Rectal smooth muscle tissue (tissue), 1 donor: ENCODE data around the gene CNFN.

Source experiments
- H3K27ac ChIP-seq: one replicate; pipeline ENCODE4 v1.7.0; 2013; ENCODE audit warnings: low read depth, low read length, inconsistent platforms
- H3K27me3 ChIP-seq: one replicate; pipeline ENCODE4 v1.7.0; 2013; ENCODE audit warnings: low read length; ENCODE audit not compliant: control insufficient read depth, insufficient read depth
- H3K36me3 ChIP-seq: one replicate; pipeline ENCODE4 v1.7.0; 2013; ENCODE audit warnings: low read length; ENCODE audit not compliant: control insufficient read depth, insufficient read depth
- H3K4me1 ChIP-seq: one replicate; pipeline ENCODE4 v1.7.0; 2013; ENCODE audit warnings: low read length; ENCODE audit not compliant: control insufficient read depth, insufficient read depth
- H3K4me3 ChIP-seq: one replicate; pipeline ENCODE4 v1.7.0; 2013; ENCODE audit warnings: low read length
- H3K9ac ChIP-seq: one replicate; pipeline ENCODE4 v1.7.0; 2013; ENCODE audit warnings: low read length

CNFN gene

GRCh38 chr19:42386974-42387707 lies 3.0 kb downstream of the CNFN start:
- Histone ChIP-seq H3K27me3 (peaks cover 15% of the 10 kb centered on the region), H3K4me3 (peak overlapping the region; percentile 63), H3K4me1 (no peaks in the 10 kb centered on the region), H3K36me3 (no peaks in the 10 kb centered on the region), H3K9ac (no peak overlapping the region), H3K27ac (no peak overlapping the region)

GRCh38 chr19:42380155-42380554 lies 9.9 kb downstream of the CNFN start:
- Histone ChIP-seq H3K9ac (no peak overlapping the region), H3K4me3 (no peak overlapping the region), H3K27ac (no peak overlapping the region), H3K4me1 (no peaks in the 10 kb centered on the region), H3K27me3 (peaks cover 2% of the 10 kb centered on the region), H3K36me3 (no peaks in the 10 kb centered on the region)

GRCh38 chr19:42378225-42379215 lies 11.6 kb downstream of the CNFN start:
- peaks cover 2% of the 10 kb centered on the region for H3K27me3 ChIP-seq
- H3K36me3 ChIP-seq: no peaks in the 10 kb centered on the region
- no peaks in the 10 kb centered on the region for H3K4me1 ChIP-seq
- H3K9ac ChIP-seq: no peak overlapping the region
- no peak overlapping the region for H3K27ac ChIP-seq
- no peak overlapping the region for H3K4me3 ChIP-seq

- H3K9ac ChIP-seq: no peak overlapping the region
- no peaks in the 10 kb centered on the region for H3K27me3 ChIP-seq
- H3K27ac ChIP-seq: no peak overlapping the region
- no peaks in the 10 kb centered on the region for H3K36me3 ChIP-seq
- no peaks in the 10 kb centered on the region for H3K4me1 ChIP-seq
- H3K4me3 ChIP-seq: no peak overlapping the region
Measured at GRCh38 chr19:42376177-42376555, 13.9 kb downstream of the CNFN start.

GRCh38 chr19:42375415-42376176 lies 14.5 kb downstream of the CNFN start:
- no peak overlapping the region for H3K4me3 ChIP-seq
- H3K4me1 ChIP-seq: no peaks in the 10 kb centered on the region
- no peak overlapping the region for H3K27ac ChIP-seq
- no peak overlapping the region for H3K9ac ChIP-seq
- H3K27me3 ChIP-seq: no peaks in the 10 kb centered on the region
- no peaks in the 10 kb centered on the region for H3K36me3 ChIP-seq

- H3K27ac ChIP-seq: no peak overlapping the region
- no peaks in the 10 kb centered on the region for H3K36me3 ChIP-seq
- H3K9ac ChIP-seq: no peak overlapping the region
- no peak overlapping the region for H3K4me3 ChIP-seq
- H3K4me1 ChIP-seq: no peaks in the 10 kb centered on the region
- no peaks in the 10 kb centered on the region for H3K27me3 ChIP-seq
Measured at GRCh38 chr19:42374826-42375376, 15.2 kb downstream of the CNFN start.

GRCh38 chr19:42370626-42371175 lies 19.4 kb downstream of the CNFN start:
- Histone ChIP-seq H3K4me3 (no peak overlapping the region), H3K36me3 (no peaks in the 10 kb centered on the region), H3K27ac (no peak overlapping the region), H3K27me3 (no peaks in the 10 kb centered on the region), H3K4me1 (no peaks in the 10 kb centered on the region), H3K9ac (no peak overlapping the region)

GRCh38 chr19:42370068-42370520 lies 20.0 kb downstream of the CNFN start:
- no peaks in the 10 kb centered on the region for H3K27me3 ChIP-seq
- H3K4me1 ChIP-seq: no peaks in the 10 kb centered on the region
- H3K36me3 ChIP-seq: no peaks in the 10 kb centered on the region
- no peak overlapping the region for H3K27ac ChIP-seq
- H3K4me3 ChIP-seq: no peak overlapping the region
- no peak overlapping the region for H3K9ac ChIP-seq

- Histone ChIP-seq H3K36me3 (no peaks in the 10 kb centered on the region), H3K4me3 (no peak overlapping the region)
Measured at GRCh38 chr19:42369433-42370067, 20.5 kb downstream of the CNFN start.

GRCh38 chr19:42368765-42369164 lies 21.3 kb downstream of the CNFN start:
- Histone ChIP-seq H3K4me1 (no peaks in the 10 kb centered on the region), H3K9ac (no peak overlapping the region), H3K27me3 (no peaks in the 10 kb centered on the region), H3K36me3 (peaks cover 2% of the 10 kb centered on the region), H3K27ac (no peak overlapping the region), H3K4me3 (no peak overlapping the region)

More at GRCh38 chr19:42369433-42370067, 20.5 kb downstream of the CNFN start:
- Histone ChIP-seq H3K27ac (no peak overlapping the region), H3K27me3 (no peaks in the 10 kb centered on the region), H3K9ac (no peak overlapping the region), H3K4me1 (no peaks in the 10 kb centered on the region)

- H3K27me3 ChIP-seq: no peaks in the 10 kb centered on the region
- no peak overlapping the region for H3K27ac ChIP-seq
- H3K9ac ChIP-seq: no peak overlapping the region
- no peak overlapping the region for H3K4me3 ChIP-seq
- H3K36me3 ChIP-seq: peaks cover 4% of the 10 kb centered on the region
- no peaks in the 10 kb centered on the region for H3K4me1 ChIP-seq
Measured at GRCh38 chr19:42368360-42368759, 21.7 kb downstream of the CNFN start.
